ENCODE results near the gene TMEM245.
"Not testable (repeated sequence)": the region's sequence is repeated elsewhere in the genome, so short reads cannot be mapped to it uniquely, and the experiment has no call there.

DNA sequence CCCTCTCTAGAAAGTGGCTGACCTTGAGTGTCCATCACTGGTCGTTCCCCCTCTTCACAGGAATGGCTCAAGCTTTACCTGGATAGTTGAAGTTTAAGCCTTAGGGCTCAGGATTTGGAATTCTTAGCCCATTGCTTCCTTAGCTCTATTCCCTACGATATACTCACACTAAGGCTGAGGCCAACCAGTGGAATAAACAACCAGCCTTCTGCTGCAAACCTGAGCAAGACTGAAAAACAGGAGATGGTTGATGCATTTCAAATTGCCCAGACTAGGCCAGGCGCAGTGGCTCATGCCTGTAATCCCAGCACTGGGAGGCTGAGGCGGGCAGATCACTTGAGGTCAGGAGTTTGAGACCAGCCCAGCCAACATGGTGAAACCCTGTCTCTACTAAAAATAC is 6.9 kb upstream of the TMEM245 start:
- TF ChIP-seq, protein P1, sequence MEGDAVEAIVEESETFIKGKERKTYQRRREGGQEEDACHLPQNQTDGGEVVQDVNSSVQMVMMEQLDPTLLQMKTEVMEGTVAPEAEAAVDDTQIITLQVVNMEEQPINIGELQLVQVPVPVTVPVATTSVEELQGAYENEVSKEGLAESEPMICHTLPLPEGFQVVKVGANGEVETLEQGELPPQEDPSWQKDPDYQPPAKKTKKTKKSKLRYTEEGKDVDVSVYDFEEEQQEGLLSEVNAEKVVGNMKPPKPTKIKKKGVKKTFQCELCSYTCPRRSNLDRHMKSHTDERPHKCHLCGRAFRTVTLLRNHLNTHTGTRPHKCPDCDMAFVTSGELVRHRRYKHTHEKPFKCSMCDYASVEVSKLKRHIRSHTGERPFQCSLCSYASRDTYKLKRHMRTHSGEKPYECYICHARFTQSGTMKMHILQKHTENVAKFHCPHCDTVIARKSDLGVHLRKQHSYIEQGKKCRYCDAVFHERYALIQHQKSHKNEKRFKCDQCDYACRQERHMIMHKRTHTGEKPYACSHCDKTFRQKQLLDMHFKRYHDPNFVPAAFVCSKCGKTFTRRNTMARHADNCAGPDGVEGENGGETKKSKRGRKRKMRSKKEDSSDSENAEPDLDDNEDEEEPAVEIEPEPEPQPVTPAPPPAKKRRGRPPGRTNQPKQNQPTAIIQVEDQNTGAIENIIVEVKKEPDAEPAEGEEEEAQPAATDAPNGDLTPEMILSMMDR (IDR thresholded peaks at IDR 0.05; ENCODE audit: low read depth, low read length, poor library complexity, severe bottlenecking): not testable (repeated sequence)
- TF ChIP-seq EZH2phosphoT487 (IDR thresholded peaks at IDR 0.05; ENCODE audit: borderline replicate concordance, low read length): not testable (repeated sequence)

Measured in DOHH2 (cell line).